NCI-H345 (cell line): Measurements from ENCODE around the gene HECW1.

Experiments
- DNase-seq: peaks from one replicate; lab custom pipeline; 2025; lab: John Stamatoyannopoulos, UW

HECW1 gene

GRCh38 chr7:43265139-43265538 is 152.7 kb downstream of the HECW1 start:
- DNase-seq: no peak

GRCh38 chr7:43273939-43274719 is 161.7 kb downstream of the HECW1 start:
- no peak for DNase-seq

- DNase-seq: no peak
Measured at GRCh38 chr7:43274752-43275151, 162.3 kb downstream of the HECW1 start.

GRCh38 chr7:43276547-43276946 is 164.1 kb downstream of the HECW1 start:
- DNase-seq: no peak

- no peak for DNase-seq
Measured at GRCh38 chr7:43278088-43278644, 165.7 kb downstream of the HECW1 start.

GRCh38 chr7:43281268-43281667 is 168.8 kb downstream of the HECW1 start:
- DNase-seq: no peak

- DNase-seq: no peak
Measured at GRCh38 chr7:43283706-43284105, 171.3 kb downstream of the HECW1 start.

GRCh38 chr7:43289826-43290225 is 177.4 kb downstream of the HECW1 start:
- DNase-seq: no peak

GRCh38 chr7:43290978-43291377 is 178.5 kb downstream of the HECW1 start:
- no peak for DNase-seq

GRCh38 chr7:43291789-43292188 is 179.3 kb downstream of the HECW1 start:
- DNase-seq: no peak

GRCh38 chr7:43292384-43292783 is 179.9 kb downstream of the HECW1 start:
- no peak for DNase-seq

GRCh38 chr7:43294080-43294630 is 181.7 kb downstream of the HECW1 start:
- DNase-seq: no peak

- no peak for DNase-seq
Measured at GRCh38 chr7:43295429-43295828, 183.0 kb downstream of the HECW1 start.

- no peak for DNase-seq
Measured at GRCh38 chr7:43296306-43296705, 183.9 kb downstream of the HECW1 start.

- DNase-seq: no peak
Measured at GRCh38 chr7:43298617-43299016, 186.2 kb downstream of the HECW1 start.

GRCh38 chr7:43300121-43300520 is 187.7 kb downstream of the HECW1 start:
- no peak for DNase-seq

GRCh38 chr7:43302211-43302711 is 189.8 kb downstream of the HECW1 start:
- DNase-seq: no peak

GRCh38 chr7:43302773-43303460 is 190.5 kb downstream of the HECW1 start:
- no peak for DNase-seq

GRCh38 chr7:43303740-43304241 is 191.3 kb downstream of the HECW1 start:
- DNase-seq: no peak

- no peak for DNase-seq
Measured at GRCh38 chr7:43306404-43306803, 194.0 kb downstream of the HECW1 start.

GRCh38 chr7:43307522-43307921 is 195.1 kb downstream of the HECW1 start:
- no peak for DNase-seq

GRCh38 chr7:43308913-43309705 is 196.7 kb downstream of the HECW1 start:
- DNase-seq: no peak
